D721Med (cell line): ENCODE measurements around the gene GLB1L3.

Source experiments
- DNase-seq: peaks from one replicate; pipeline ENCODE4 v3.0.0; 2011; ENCODE audit warnings: low spot score; ENCODE audit not compliant: insufficient read length
- FAIRE-seq: peaks from 2 replicates; lab custom pipeline; 2011; peaks lifted over from hg19 to GRCh38; lab: Jason Lieb, UNC
- CTCF ChIP-seq: IDR thresholded peaks from 2 replicates; pipeline ENCODE4 v1.5.1; 2012; ENCODE audit warnings: mild to moderate bottlenecking, control low read depth; ENCODE audit not compliant: insufficient read depth; ENCODE audit errors: missing control alignments

Gene GLB1L3

GRCh38 chr11:134275534-134276395 is at the start of gene GLB1L3:
TSS of gene GLB1L3 (plus strand) at chr11:134276379. CDS start at chr11:134276741, 362 bp downstream.
- FAIRE-seq, result no peak
- no peak for TF ChIP-seq CTCF
- no peak for DNase-seq

DNA sequence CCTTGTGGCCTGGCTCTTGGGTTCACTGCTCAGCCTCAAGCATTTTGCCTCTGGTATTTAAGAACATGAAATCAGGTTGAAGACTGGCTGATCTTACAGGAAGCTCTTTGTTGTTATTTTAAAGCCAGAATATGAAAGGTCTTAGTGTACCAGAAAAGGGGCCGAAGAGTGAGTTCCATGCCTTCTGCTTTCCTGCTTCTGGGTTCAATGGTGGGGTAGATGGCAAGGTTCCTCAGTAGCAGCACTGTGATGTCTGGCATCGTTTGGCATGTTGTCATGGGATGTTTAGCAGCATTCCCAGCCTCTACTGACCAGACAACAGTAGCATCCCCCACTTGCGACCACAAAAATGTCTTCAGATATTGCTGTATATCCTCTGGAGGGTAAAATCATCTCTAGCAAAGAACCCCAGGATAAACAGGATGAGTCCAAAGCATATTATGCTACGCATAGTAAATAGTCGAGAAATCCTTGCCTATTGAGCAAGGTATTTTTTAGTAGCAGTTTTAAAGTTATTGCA is 49.3 kb upstream of the GLB1L3 start:
- TF ChIP-seq CTCF, result no peak
- no peak for DNase-seq
- no peak for FAIRE-seq

- FAIRE-seq, result no peak
- DNase-seq, result no peak
These were observed 47.6 kb upstream of the GLB1L3 start for GRCh38 chr11:134228625-134229024.

GRCh38 chr11:134229126-134229790 is 46.9 kb upstream of the GLB1L3 start:
- TF ChIP-seq CTCF, result no peak
- no peak for DNase-seq
- FAIRE-seq, result no peak

More at GRCh38 chr11:134228625-134229024, 47.6 kb upstream of the GLB1L3 start:
- TF ChIP-seq CTCF, result no peak

DNA sequence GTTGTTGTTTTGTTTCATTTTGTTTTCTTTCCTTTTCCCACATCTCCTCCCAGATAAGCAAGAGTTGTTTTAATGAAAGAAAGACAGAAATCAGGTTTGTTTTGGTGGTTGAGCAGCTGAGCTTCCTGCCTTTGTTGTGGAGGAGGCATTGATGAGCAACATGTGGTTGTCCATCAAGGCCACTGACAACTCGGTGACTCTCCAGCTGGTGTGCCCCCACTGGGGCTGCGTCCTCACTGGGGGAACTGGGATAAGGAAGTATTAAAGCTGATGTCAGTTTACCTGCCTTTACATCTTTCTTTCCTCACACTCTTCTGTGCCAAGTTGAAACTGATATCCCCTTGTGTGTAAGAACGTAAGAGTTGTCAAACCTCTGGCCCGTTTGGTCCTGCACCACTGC is 45.8 kb upstream of the GLB1L3 start:
- no peak for TF ChIP-seq CTCF
- no peak for DNase-seq
- FAIRE-seq, result no peak

DNA sequence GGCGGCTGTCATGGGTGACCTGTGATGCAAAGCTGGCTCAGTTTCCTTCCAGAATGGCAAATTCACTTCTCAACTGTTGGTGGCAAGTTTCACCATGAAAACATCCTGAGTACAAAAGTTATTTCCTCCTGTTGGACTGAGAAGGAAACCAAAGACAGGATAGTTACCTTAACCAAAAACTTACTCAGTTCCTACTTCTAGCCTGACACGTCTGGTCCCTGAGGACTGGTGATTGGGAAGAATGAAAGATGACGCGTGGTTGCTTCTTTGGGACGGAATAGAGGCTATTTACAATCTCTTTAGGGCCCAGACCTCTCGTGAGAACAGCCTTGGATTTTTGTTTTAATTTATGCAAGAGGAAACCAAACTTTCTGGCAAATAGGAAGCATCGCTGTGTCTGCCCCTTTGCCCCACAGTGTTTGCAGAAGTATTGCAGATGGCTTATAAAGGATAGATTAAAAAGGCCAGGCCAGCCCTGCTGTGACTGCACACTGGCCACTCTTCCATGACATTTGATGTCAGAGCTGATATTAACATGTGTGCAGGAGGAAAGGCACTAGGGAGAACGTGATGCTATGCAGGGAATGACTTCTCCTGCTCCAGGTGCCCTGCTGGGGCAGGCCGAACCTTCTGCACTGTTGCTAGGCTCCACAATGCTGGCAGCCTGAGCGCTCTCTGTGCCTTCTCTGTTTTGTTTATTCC is 44.1 kb upstream of the GLB1L3 start:
- no peak for DNase-seq
- no peak for TF ChIP-seq CTCF
- no peak for FAIRE-seq
